ENCODE results near the gene FOSL1. TPM values are rescaled to one million over a fixed set of nuclear protein-coding genes. Genes with fewer than 3 reads are reported as not detected.

The FOSL1 gene
- under 1 TPM; 0.11 to 0.30 (median 0.18) TPM for polyA plus RNA-seq (ENCODE audit: insufficient read length in 4 of 4)

DNA sequence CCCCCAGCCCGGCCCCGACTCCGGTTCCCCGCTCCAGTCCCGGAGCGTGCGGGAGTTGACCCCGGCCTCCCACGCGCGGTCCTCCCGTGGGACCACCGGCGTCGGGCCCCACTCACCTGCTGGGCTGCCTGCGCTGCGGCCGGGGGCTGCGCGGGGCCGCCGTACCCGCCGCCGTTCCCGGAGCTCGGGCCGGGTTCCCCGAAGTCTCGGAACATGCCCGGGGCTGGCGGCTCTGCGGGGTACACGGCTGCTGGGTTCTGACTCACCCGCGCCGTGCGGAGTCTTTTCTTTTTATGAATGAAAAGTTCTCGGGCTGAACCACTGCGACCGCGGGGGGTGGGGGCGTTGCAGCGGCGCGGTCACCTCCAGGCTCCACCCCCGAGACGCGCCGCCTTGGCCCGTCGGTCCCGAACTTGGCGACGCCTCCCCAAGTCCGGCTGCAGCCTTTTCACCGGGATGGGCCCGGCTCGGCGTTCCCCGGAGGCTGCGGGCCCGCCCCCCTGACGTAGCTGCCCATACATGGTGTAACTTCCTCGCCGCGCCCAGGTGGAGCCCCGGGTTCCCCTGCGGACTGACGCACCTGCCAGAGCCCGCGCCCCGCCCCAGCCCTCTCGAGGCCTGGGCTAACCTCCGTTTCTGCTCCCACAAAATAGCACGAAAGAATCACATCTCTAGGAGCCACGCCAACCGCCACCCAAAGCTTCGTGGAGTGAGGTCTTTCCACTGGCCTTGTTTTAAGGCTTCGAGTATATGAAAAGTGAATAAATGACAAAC, at the start of gene FOSL1:
FOSL1 (minus strand) TSS at position 264 of the 774 bp plus-strand sequence; CDS start at position 215, 49 bp downstream.
- peak in 1 of 4 donors; percentile 32 for DNase-seq (ENCODE audit: low read depth in 4 of 4, low spot score in 2 of 4)

DNA sequence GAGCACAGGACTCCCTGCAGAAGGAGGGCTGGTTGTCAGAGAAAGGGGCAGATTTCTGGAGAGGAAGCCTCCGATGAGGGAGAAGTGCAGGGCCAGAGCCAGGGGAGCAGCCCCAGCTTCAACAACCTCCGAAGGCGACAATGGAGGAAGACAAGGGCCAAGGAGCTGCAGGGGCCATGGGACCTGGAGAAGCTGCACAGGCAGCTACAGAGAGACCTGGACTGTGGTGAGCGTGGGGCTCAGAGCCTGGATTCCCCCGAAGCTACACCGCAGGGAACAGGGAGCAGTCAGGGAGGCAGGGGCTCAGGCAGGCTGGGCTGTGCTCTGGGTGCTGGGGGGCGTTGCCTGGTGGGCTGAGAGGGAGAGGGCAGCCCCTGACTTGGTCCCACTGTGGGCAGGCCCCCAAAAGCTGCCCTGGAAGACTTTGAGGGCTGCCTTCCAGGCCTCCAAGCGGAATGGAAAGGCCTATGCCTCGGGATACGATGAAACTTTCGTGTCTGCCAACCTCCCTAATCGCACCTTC, 47.5 kb upstream of the FOSL1 start:
- no peak for DNase-seq (ENCODE audit: low read depth in 4 of 4, low spot score in 2 of 4)

DNA sequence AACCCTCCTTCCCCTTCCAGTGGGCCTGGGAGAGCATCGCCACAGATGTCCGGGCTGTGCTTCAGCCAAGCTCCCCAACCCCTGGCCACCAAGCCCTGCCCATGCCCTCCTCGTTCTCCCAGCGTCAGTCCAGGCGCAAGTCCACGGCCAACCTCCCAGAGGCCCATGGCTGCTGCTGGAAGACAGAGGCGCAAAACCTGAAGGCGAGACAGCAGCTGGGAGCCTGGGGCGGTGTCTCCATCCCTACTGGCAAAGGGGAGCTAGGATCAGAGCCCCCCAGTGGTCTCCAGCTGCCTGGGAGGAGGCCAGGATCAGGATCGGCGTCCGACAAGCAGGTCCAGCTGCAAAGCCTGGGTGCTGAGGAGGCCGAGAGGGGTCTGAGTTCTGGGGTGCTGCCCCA, 46.9 kb upstream of the FOSL1 start:
- DNase-seq (ENCODE audit: low read depth in 4 of 4, low spot score in 2 of 4), result no peak

DNA sequence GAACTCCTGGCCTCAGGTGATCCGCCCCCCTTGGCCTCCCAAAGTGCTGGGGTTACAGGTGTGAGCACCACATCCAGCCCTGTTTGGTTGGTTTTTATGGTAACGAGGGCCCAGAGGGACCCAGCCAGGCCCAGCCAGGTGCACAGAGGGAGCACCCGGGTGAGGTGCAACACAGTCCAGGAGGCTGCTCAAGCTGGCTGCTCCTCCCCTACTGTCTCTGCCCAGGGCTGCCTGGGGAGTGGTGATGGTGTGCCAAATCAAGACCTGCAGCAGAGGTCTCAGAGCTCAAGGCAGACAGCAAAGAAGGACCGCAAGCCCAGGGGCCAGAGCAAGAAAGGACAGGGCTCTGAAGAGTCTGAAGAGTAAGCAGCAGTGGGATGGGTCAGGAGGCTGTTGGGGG, 46.5 kb upstream of the FOSL1 start:
- DNase-seq (ENCODE audit: low read depth in 4 of 4, low spot score in 2 of 4), result no peak

DNA sequence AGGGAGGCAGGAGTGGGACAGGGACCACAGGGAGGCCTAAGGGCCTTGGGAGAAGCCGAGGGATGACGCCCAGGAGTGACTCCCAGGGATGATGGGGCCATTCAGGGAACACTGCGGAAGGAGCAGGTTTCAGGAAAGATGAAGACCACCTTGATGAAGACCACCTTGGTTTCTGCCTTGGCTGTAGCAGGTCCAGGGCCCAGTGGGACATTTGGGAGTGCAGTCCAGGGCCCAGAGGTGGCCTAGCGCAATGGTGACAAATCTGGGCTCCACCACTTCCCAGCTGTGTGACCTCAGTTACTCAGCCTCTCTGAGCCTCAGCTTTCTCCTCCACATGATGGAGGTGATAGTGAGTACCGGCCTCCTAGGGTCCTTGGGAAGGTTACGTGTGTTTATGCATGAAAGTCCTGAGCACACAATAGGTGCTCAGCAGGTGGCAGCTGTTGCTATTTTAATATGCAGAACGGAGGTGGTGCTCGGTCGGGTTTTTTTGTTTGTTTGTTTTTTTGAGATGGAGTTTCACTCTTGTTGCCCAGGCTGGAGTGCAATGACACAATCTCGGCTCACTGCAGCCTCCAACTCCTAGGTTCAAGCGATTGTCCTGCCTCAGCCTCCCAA, 45.9 kb upstream of the FOSL1 start:
- DNase-seq (ENCODE audit: low read depth in 4 of 4, low spot score in 2 of 4), result no peak

DNA sequence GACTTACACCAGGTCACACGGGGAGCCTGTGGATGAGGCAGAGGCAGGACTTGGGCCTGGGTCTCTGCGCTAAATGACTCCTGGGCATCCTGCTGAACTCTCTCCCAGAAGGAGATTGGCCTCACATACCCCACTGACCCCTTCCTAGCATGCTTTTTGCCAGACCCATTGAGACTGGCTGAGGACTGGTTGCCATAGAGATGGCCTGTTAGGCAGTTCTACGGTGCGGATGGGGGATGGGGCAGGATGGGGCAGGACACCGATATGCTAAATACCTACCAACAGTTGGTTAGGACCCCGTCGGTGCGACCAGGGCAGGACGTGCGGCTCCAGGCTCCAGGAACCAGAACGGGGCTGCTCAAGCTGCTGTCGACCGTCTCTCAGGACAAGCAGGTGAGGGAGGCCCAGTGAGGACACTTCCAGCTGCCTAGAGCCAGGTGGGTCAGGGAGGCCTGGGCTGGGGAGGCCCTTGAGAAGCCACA, 45.3 kb upstream of the FOSL1 start, which contains the start of gene TSGA10IP:
TSGA10IP (plus strand) TSS at position 51 of the 482 bp plus-strand sequence; CDS start at position 247, 196 bp downstream.
- DNase-seq (ENCODE audit: low read depth in 4 of 4, low spot score in 2 of 4), result no peak

DNA sequence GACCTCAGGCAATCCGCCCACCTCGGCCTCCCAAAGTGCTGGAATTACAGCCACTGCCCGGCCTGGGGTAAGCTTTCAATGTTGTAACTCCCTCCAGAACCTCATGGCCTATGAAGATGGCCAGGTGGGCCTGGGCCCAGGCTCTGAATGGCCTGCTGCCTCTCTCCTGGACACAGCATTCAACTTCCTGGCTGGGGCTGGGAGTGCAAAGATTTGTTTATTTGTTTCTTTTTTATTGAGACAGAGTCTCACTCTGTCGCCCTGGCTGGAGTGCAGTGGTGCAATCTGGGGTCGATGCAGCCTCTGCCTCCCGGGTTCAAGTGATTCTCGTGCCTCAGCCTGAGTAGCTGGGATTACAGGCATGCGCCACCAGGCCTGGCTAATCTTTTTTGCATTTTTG, 44.6 kb upstream of the FOSL1 start:
- no peak for DNase-seq (ENCODE audit: low read depth in 4 of 4, low spot score in 2 of 4)

DNA sequence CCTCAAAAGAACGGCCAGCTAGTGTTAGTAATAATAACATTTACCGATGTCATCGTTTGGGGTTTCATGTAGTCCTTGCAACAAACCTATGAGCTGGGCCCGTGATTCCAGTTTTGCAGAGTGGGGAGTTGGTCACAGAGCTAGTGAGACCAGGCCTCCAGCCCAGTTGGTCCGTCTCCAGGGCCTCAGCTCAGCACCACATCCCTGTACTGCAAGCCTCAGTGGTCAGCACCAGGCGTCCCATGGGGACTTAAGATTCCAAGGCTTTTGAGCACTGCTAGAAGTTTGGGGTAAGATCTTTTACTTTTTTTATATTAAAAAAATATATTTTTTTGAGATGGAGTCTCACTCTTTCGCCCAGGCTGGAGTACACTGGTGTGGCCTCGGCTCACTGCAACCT, 44.0 kb upstream of the FOSL1 start:
- no peak for DNase-seq (ENCODE audit: low read depth in 4 of 4, low spot score in 2 of 4)

DNA sequence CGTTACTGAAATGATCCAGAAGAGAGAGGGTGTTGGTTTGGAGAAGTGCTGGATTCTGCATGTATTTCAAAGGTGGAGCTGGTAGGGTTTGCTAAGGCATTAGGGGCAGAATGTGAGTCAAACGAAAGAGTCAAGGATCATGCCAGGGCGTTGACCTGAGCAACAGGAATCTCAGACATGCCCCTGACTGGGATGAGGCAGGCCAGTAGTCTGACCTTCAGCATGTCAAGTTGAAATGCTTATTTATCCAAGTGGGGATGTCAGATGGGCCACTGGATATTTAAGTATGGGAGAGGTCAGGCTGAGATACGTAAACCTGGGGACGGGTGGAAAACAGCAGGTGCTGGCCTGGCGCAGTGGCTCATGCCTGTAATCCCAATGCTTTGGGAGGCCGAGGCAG, 42.3 kb upstream of the FOSL1 start:
- DNase-seq (ENCODE audit: low read depth in 4 of 4, low spot score in 2 of 4), result no peak

DNA sequence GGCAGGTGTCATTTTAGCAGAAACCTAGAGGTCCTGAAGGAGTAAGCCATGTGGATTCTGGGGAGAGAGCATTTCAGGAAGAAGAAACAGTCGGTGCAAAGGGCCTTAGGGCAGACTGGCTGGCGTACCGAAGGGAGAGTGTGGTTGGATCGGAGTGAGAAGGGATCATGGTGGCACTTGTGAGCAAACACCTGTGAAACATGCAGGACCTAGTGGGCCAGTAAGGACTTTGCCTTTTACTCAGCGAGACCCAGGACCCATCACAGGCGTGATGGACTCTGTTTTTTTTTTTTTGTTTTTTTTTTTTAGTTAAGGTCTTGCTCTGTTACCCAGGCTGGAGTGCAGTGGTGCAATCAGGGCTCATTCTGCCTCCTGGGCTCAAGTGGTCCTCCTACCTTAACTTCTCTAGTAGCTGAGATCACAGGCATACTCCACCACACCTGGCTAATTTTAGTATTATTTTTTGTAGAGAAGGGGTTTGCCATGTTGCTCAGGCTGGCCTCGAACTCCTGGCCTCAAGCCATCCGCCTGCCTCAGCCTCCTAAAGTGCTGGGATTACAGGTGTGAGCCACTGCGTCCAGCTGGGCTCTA, 41.6 kb upstream of the FOSL1 start:
- no peak for DNase-seq (ENCODE audit: low read depth in 4 of 4, low spot score in 2 of 4)

DNA sequence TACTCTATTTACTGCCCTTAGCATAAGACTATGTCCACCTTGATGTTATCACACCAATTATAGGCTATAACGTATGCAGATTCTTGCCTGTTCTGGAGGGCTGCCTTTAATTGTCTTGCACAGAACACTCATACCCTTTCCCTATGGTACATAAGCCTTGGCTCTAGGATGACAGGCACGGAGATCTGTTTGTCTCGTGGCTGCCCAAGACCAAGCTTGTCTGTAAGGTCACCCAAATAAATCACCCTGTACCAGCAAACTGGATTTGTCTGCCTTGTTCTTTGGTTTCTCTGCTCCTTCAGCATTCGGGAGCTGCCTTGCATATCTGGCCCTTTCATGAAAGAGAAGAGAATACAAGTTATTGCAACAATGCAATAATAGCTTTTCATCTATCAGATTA, 37.6 kb upstream of the FOSL1 start:
- DNase-seq (ENCODE audit: low read depth in 4 of 4, low spot score in 2 of 4), result no peak

DNA sequence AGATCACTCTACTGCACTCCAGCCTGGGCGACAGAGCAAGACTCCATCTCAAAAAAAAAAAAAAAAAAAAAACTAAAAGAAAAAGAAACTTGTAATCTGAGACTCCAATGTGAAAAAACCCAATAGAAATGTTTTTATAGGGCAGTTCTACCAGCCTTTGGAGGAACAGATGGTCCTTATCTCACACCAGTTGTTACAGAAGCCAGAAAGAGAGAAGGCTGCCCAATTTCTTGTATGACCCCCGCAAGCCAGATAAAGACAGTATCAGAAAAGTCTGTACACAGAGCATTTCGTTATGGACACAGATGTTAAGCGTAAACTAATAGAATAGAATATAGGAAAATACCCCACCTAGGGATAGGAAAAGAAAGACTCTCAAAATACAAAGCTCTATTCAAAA, 33.8 kb upstream of the FOSL1 start:
- no peak for DNase-seq (ENCODE audit: low read depth in 4 of 4, low spot score in 2 of 4)

DNA sequence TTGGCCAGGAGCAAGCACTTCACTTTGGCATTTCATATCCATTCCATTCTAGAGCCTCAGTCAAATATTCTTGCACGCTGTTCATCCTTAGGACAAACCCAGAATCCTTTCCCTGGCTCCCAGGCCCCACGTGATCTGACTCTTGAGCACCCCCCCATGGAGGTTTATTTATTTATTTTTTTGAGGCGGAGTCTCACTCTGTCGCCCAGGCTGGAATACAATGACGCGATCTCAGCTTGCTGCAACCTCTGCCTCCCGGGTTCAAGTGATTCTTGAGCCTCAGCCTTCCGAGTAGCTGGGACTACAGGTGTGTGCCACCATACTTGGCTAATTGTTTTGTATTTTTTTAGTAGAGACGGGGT, 32.4 kb upstream of the FOSL1 start:
- DNase-seq (ENCODE audit: low read depth in 4 of 4, low spot score in 2 of 4), result no peak

DNA sequence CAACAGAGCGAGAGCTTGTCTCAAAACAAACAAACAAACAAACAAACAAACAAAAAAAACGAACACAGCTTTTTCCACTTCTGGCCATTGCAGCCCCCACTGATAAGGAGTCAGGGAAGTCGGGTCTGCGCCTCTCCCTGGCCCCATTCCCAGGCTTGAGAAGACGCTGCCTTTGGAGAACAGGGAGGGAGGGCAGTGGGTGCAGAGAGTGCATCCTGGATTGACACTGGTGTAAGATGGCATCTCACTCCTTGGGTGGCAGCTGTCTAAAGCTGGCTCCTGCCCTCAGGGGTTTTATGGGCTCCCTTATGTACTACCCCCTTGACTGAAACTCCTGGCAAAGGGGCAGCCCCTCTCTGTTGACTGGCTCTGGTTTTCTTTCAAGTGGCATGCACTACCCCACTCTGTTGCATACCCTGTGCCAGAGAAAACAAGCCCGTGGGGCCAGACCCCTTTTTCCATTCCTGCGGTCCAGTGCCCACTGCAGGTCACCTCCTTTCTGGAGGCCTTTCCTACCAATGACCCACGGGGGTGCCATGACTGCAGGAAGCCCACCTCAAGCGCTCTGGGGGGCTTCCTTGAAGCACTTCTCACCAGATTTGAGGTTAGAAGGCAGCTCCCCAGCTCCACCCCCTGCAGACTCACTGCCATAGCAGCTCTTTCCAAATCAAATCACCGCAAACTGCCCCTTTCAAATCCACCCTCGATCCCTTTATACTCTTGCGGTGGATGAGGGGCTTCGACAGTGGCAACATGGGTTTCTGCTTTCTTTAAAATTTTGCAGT, 31.8 kb upstream of the FOSL1 start:
- no peak for DNase-seq (ENCODE audit: low read depth in 4 of 4, low spot score in 2 of 4)

DNA sequence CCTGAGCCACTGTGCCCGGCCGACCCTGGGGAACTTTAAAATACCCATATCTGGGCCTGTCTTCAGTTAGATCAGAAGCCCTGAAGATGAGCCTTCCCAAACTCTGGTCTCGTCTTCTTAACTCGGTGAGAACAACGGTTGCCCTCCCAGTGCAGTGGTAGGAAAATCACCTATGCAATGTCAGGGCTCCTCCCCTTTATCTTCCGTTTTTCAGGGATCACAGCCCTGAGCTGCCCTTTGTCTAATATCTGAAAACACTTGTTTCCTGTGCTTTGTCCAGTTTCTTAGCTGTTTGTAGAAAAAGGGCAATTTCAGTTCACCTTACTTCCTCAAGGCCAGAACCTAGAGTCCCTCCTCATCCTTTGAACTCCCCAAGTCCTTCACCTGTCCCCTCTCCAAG, 28.5 kb upstream of the FOSL1 start:
- no peak for DNase-seq (ENCODE audit: low read depth in 4 of 4, low spot score in 2 of 4)

DNA sequence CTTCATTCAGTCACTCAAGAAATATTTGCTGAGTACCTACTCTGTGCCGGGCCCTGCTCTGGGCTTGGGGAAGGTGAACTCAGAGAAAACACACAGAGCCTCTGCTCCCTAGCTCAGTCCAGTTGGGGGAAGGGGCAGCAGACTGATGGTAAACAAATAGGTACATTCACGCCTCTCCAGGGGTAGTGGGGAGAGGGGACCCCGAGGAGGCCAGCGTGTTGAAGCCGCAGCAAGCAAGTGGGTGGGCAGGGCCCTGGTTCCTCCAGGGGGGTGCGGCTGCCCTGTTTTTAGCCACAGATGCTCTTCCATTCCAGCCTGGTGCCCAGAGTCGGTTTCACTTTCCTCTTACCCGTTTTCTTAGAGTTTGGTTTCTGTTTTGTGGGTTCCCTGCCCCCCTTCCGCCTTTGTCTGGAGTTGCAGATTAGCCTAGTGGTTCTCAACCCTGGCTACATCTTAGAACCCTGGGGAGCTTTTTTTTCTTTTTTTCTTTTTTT, 27.8 kb upstream of the FOSL1 start:
- no peak for DNase-seq (ENCODE audit: low read depth in 4 of 4, low spot score in 2 of 4)

DNA sequence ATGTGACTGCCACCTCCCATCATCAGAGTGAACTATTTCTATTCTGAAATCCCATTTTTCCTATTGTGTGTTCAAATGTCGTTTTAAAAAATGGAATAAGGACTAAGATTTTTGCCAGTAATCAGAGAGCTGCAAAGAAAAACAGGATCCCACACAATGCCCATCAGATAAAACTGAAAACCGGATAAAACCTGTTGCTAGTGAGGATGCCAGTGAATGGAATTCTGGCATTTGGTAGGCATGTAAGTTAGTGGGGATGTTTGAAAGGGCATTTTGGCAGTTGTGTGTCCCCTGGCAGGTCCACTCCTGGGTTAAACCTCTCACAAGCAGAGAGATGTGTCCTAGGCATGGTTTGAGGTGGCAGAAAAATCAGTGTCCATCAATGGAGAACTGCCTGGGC, 25.2 kb upstream of the FOSL1 start:
- no peak for DNase-seq (ENCODE audit: low read depth in 4 of 4, low spot score in 2 of 4)

DNA sequence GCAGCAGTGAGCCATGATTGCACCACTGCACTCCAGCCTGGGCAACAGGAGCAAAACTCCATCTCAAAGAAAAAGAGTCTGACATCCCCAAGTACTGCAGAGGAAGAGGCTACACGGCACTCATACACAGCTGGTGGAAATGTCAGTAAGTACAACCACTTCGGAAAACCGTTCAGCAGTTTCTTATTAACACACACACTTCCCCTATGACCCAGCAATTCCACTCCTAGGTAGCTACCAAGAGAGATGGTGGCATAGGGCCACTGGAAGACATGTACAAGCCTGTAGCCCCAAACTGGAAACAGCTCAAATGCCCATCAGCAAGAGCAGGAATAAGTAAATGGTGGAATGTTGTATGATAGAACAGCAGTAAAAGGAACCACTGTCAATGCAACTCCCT, 22.4 kb upstream of the FOSL1 start:
- DNase-seq (ENCODE audit: low read depth in 4 of 4, low spot score in 2 of 4), result no peak

DNA sequence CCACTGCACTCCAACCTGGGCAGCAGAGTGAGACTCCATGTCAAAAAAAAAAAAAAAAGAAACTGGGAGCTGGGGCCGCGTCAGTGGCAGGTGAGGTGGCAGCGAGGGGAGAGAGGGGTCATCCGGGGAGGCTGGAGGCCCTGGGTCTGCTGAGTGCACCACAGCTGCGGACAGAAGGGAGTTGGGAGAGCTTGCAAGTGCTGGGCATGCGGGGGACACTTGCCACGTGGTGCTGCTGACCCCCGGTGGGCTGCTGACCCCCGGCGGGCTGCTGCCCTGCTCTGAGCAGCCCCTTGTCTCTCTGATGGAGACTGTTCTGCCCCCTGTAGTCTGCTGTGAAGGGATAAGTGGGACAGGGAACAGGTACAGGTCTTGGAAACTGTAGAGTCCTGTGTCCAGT, 21.7 kb upstream of the FOSL1 start:
- no peak for DNase-seq (ENCODE audit: low read depth in 4 of 4, low spot score in 2 of 4)

DNA sequence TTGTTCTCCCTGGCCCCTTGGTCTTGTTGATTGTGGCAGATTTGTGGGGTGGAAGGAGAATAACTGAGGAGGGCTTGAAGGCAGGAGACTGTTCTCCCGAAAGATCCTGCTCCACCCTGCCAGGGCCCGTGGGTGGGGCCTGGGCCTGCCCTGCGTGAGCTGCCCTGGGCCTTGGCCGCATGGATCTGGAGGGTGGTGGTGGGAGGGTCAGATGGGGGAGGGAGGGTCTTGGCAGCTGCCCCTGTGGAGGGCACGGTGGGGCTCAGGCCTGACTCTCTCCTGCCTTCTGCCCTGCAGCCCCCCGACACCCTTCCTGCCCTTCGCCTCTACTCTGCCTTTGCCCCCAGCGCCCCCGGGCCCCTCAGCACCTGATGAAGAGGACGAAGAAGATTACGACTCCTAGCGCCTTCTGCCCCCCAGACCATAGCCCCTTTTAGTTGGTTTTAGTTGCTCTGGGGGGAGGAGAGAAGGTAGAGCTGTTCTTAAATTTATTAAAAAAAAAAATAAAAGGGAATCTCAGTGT, 20.9 kb upstream of the FOSL1 start:
- no peak for DNase-seq (ENCODE audit: low read depth in 4 of 4, low spot score in 2 of 4)
